GM18498 (cell line): Measurements from ENCODE around the gene BCAT1.
"Not testable (repeated sequence)": the region's sequence is repeated elsewhere in the genome, so short reads cannot be mapped to it uniquely, and the experiment has no call there.

Experiments used
- ATAC-seq: cut with Tn5 transposase; IDR thresholded peaks from one replicate; pipeline ENCODE4 v1.9.1; 2021; ENCODE audit warnings: mild to moderate bottlenecking, moderate library complexity; ENCODE audit not compliant: unreplicated experiment

The BCAT1 gene

DNA sequence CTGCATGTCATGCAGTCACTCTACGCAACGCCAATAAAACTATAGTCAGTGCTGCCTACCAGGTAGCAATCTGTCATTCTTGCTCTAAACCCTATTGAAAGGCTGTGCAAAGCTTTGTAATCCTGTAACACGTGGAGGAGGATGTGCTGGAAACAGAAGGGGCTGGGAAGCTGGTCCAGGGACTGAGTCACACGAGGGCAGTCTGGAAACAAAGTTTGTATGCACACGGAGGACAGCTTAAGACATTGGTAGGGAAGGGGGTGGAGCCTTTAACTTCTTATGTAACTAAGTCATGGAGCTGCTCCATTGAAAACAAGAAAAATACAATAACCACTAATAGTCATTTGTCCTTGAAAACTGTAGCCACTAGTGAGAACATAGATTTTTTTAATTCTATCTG, 128.0 kb downstream of the BCAT1 start:
- ATAC-seq = no peak

DNA sequence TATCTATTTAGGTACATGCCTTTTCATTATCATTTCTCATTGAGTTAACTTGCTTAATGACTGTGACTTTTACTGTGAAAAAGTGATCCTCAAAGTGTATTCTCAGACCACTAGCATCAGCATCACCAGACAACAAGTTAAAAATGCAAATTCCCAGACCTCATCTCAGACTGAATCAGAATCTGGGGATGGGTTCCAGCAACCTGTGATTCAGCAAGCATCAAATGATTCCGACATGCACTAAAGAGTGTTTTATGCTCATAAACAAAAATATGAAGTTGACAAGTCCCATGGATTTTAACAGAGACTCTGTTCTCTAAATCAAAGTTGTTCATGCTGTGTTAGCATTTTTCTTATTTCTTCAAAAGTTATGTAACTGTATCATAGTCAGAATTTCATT, 130.6 kb downstream of the BCAT1 start:
- no peak for ATAC-seq

DNA sequence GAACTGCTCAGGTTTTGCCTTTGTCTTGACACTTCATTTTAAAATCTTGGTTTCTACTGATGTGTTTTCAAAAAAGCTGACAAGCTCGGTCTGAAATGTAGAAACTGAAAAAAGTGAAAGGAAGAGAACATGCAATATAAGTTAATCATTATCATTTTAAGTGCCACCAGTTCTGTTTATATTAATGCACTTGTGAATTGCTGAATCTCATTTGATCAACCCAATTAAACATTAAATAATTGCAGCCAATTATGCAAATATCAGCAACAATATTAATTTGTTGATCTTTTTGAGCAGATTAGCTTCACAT, 133.8 kb downstream of the BCAT1 start:
- ATAC-seq = peak; percentile 37

DNA sequence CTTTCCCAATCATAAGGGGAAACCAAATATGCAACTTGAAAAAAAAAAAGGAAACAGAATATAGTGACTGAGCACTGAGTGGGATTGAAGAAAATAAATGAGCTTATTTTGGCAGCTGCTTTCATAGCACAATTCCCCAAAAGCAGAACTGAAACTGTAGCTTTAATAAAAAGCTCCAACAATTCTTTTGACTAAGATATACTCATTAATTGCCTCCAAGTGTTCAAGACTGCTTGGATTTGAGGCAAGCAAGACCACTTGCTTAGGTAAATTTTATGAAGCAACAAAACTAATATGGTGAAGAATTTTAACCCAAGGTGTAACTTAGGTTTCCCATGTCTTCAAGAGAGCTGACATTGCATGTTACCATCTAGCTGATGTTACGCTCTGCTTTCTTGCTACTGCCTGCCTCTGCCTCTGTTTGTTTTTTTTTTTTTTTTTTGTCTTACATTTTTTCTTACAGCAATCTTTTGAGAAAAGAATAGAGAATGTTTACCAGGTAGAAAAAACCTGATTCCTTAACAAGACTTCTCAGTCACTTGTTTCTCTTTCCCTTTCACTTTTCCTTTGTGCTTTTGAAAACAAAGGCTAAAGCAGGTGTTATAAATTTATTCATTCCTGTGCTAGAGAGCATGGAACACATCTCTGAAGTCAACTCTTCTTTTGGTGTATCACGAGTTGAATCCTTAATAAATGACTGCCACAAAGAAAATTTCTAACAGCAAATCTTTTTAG, 134.4 kb downstream of the BCAT1 start:
- ATAC-seq = peak; percentile 84

DNA sequence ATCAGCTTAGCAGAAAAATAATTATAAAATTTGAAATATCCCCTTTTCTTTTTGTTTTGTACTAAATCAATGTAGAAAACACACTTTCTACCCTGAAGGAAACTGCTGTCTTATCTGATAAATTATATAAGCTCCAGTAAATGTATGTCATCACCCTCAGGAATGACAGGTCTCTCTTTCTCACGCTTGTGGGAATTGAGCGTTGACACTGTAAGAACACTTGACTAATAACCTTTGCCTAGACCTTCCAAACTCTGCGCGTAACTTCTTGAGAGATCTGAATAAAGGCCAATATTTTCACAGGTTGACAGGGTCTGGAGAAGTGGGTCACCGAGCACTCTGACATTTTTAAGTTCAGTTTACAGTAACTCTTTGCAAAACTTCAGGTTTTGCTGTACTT, 138.5 kb downstream of the BCAT1 start:
- ATAC-seq = no peak

DNA sequence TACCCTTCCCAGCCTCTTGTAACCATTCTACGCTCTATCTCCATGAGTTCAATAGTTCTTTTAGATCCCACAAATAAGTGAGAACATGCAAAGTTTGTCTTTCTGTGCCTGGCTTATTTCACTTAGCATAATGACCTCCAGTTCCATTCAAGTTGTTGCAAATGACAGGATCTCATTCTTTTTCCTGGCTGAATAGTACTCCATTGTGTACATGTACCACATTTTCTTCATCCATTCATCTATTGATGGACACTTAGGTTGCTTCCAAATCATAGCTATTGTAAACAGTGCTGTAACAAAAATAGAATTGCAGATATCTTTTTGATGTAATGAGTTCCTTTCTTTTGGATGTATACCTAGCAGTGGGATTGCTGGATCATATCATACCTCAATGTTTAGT, 139.6 kb downstream of the BCAT1 start:
- ATAC-seq = not testable (repeated sequence)

DNA sequence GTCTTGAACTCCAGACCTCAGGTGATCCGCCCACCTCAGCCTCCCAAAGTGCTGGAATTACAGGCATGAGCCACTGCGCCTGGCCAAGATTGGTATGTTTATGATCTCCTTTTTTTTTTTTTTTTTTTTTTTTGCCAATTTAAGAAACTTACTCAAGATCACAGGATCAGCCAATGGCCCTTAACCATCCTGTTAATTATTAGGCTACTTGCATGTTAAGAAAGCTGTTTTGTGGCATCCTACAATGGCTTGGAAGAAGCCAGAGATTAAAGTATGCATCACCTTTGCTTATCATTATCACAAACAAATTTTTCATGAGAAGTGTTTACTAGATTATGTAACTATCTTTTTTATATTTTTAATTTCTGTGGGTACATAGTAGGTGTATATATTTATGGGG, 140.2 kb downstream of the BCAT1 start:
- no peak for ATAC-seq

DNA sequence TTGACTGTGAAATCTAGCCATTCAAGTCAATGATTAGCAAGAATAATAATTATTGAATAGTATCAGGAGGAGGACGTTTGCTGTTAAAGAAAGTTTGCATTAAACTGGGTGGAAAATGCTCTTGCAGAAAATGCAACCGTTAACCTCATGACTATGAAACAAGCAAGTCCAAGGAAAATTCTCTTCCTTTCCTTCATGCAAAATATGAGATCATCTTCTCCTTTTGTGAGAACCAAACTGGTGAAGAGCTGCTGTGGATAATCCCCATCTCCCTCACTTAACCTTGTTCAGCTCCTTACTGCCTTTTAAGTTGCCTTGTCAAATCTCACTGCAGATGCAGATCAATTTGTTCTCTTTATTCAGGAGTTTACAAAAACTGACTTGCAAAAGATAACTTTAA, 142.5 kb downstream of the BCAT1 start:
- ATAC-seq = no peak

DNA sequence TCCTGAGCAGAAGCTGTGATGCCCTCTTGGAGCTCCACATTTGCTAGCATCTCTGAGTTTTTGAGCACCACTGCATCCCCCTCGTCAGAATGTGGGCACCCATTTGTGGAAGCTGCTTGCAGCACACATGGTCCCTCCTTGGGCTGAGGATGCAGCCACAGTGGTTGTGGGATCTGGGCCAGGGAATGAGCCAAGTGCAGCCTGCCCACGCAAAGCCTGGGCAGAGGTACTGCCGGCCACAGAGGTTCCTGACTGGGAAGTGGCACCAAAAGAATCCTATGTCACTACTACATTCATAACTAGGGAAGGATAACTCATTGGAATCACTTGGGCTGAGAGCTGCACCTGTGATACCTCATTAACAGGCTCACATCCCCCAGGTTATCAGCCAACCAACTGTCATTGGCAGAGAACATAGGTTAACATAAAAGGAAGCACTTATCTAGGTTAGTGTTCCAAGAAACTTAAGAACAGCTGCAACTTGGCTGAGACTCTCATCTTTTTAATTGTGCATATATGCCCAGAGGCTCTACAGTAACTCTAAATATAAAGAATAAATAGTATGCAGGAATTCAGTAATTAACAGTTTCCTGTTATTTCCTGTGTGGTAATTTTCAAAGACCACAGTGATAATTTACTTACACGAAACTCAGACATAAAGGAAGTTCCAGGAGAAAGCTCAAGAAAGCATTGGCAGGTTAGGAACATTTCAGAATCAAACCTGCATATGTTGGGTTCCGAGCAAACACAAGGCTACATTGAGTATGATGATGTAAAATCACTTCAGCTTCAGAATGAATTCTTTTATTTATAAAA, 145.3 kb downstream of the BCAT1 start:
- ATAC-seq = no peak

DNA sequence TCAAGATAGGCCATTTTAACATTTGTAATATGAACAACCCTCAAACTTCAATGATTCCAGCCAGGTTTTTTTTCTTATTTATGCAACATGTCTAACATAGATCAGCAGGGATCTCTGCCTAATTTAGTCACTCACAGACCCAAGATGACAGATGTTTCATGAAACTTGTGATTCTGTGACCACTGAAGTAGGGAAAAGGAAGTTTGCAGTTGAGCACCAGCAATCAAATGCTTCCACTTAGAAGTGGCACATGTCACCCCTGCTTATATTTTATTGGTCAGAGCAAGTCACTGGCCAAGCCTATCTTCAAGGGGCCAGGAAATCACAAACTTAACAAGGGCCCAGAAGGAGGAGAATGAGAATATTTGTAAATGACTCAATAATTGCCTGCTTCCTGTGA, 150.6 kb downstream of the BCAT1 start:
- ATAC-seq = peak; percentile 90

DNA sequence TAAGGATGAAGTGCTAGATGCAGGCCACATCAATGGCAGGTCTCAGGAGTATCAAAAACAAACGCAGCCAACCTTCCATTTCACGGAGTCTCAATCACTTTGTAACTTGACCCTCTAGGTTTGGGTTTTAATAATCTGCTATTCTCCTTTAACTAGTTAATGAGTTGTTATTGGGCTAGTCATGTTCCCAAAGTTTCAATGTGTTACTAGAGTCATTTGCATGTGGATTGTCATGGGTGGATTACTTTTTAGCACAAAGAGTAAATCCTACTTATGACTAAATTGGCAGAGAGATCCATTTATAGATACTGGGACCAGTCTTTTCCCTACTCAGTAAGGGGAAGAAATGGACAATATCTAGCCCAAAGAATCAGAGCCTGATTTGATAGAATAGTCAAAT, 151.0 kb downstream of the BCAT1 start:
- peak; percentile 7 for ATAC-seq

DNA sequence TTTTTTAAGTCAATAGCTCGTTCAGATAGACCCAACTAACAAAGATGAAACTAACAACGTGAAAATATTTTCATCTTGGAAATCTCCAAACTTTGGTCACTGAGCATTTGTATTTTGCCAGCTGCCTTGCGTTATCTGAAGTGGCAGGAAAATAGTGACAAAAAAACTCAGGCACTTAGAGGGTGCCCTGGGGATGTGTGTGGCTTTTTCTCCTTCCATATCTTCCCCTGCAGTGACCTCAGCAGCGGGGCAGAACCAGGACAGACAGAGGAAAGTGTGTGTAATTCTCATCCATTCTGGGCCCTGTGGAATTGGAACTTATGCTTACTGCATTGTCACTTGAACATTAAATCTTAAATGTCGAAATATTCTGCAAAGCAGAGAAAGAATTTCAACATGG, 152.0 kb downstream of the BCAT1 start:
- no peak for ATAC-seq

DNA sequence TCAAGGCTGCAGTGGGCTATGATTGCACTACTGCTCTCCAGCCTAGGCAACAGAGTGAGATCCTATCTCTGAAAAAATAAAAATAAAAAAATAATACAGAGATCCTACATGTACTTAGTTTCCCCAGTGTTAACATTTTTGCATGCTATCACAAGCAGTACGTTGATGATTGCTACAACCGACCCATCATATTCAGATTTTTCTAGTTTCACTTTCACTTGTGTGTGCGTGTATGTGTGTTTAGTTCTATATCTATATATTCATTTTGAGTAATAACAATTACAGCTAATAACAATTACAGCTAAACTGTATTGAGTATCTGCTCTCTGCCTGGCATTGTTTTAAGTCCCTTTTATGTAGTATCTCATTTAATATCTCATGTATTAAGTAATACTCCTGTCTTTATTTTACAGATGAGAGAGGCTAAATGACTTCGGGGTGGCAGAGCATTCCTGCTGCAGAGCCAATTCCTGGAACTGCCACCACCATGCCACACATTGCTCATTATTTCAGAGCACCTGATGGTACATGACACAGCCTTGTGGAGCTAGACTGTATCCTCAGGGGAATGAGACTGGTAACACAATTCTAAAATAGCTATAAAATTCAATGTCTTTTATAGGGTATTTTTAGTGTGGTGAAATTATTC, 153.1 kb downstream of the BCAT1 start:
- peak; percentile 48 for ATAC-seq

DNA sequence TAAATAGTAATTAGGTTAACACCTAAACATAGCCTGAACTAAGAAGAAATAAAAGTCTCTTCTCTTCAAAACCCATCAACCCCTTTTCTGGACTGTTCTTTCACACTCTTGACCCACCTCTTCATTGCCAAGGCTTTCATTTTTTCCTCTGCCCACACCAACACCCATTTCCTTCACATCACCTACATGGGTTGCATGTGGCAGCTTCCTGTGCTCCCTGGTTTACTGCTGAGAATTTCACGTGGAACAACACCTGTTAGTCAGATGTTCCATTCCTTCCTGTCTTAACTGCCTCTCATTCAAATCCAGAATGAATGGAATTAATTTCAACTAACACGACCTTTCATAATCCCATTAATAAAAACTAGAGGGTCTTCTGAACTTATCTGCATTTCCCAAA, 157.3 kb downstream of the BCAT1 start:
- ATAC-seq = no peak

DNA sequence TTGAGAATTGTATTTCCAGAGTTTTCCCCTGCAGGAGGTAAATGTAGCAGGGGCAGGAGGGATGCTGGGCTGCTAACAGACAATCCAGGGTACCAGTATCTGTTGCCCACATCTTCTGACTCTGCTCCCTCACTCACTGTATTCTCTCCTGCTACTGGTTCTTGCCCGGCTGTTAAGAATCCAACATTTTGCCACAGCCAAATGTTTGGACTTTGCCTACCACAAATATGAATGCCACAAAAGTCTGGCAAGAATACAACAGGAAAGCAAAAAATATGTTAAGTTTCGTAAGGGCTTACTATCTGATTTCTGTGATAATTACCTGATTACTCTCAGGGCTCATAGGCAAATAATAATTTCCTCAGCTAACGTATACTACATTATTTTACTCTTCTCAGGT, 160.0 kb downstream of the BCAT1 start:
- no peak for ATAC-seq

DNA sequence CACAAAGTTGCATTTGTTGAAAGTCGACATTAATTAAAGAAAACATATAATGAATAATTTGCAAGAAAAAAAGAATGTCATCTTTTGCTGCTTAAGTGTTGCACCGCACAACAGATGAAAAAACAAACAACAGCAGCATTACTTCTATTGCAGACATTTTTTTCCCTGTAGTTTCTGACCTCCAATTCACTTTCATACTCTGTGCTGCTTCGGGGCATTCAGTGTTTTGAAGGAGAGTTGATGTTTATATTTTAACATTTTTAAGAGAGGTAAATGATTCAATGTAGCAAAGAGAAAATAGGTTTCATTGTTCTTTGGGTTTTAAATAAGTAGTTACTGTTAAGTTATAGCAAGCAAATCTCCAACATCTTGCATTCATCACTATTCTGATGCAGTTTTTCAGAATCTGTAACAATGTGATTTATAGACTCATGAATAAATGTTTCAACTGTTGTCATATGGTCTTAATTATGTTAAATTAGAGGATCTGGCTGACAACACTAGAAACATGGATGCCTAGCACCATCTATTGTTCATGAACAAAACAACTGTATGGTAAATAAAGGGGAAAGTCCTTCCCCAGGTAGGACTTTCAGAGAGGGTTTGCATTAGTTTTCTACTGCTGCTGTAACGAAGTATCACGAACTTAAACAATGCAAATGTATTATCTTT, 168.1 kb downstream of the BCAT1 start:
- ATAC-seq = no peak

DNA sequence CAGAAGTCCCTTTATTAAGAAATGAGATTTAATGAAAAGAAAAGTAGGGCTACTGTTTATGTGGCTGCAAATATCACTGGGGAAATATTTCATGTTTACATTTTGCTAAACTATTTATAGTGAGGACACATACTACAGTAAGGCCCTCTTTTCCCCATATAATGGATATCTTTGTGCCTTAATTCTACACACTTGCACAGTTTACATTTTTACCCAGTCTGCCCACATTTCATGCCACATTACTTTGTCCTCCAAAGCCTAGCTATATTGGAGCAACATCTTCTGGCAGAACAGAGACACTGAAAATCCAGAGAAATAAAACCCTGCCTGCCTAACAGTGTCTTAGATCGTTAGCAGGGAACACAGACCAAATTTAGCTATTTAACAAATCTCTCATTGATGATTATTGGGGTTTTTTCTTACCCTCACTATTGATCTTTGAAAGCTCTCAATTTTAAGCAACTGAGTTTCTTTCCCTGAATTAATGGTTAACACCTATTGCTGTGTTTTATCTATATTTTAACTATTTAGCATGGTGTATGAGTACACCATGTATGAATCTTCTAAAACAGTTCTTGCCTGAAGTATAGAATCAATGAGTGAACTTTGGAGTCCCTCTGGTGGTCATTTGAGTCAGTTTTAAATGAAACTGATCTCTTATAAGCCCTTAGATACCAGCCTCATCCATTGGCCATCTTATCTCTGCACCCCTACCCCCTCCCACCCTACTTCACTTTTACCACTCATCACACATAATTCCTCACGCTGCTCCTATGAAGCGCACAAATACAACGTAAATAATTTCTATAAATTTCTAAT, 170.2 kb downstream of the BCAT1 start:
- ATAC-seq = peak; percentile 76

DNA sequence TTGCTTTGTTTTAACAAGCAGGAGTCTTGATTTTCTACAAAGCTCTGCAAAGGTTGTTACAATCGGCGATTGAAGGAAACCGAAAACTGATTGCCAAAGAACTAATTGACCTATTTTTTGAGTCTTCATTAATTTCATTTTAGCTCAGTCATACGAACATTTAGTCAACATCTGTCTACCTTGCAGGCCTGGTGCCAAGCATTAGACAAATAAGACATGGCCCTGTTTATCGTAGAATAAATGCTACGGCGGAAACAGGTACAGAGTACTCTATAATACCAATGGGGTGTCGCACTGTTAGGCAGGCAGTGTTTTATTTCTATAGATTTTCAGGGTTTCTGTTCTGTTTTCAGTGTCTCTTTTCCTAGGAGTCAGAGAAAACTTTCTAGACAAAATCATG, 171.5 kb downstream of the BCAT1 start:
- ATAC-seq = no peak

DNA sequence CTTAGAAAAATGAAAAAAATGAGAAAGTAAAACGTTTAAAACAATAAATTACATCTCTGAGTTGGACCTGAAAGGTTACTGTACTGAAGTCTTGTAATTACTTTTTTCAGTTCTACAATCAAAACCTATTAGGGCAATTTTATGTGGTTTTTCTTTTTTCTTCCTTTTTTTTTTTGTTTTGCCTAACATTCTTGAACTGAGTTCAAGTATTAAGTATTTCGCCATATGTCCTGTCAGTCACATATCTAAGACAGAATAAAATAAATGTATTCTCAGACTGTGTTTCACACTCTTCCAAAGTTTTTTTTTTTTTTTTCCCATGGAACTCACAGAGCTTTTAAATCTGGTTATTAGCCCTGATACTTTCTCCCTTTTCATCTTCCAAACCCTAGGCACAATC, 172.0 kb downstream of the BCAT1 start:
- ATAC-seq = no peak

DNA sequence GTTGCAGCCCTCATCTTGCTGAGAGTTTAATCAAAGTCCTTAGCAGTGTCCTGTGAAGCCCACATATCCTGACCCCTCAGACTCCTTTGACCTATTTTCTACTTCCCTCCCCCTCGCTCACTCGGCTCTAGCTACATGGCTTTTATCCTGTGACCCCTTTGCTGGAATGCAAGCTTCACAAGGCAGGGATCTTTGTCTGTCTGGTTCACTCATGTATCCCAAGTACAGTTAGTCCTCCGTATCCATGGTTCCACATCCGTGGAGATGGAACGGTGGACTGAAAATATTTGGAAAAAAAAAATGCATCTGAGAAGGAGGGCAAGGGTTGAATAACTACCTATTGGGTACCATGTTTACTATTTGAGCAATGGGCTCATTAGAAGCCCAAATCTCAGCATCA, 173.8 kb downstream of the BCAT1 start:
- ATAC-seq = no peak

DNA sequence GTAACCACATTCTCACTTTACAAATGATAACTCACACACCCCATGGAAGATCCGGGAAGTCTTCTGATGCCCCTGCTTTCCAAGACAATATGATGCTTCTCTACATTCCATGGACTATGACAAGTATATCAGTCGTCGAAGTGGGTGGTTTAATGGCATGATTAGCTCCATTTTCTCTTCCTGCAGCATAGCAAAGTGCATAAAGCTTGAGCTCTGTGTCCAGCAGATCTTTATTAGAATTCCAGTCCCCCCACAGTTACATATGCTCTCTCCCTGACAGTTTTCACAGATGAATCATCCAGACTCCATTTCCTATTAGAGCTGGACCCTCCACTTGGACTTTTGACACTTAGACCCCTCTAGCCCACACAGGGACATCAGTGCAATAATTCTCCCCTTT, 174.9 kb downstream of the BCAT1 start:
- no peak for ATAC-seq
